CD8-positive, alpha-beta memory T cell (primary cell): ENCODE measurements around the gene REM2. TPM values are rescaled to one million over a fixed set of nuclear protein-coding genes. Genes with fewer than 3 reads are reported as not detected.

ENCODE experiments used
- CTCF ChIA-PET: fragments of 350-600 bp; sonication (Branson Sonifier 250); formaldehyde crosslinking; loops from one replicate; lab custom pipeline; 2021; ENCODE audit warnings: antibody characterized with exemption; lab: Charles Lee
- POLR2A ChIA-PET: fragments of 350-600 bp; sonication (Branson Sonifier 250); formaldehyde crosslinking; loops from one replicate; lab custom pipeline; 2021; ENCODE audit warnings: antibody characterized with exemption; lab: Charles Lee
- DNase-seq, 5 donors: peaks; one replicate each; pipeline versions ENCODE4 v3.0.0 to v3.0.0-alpha.2; 2020 to 2022; ENCODE audit warnings: mixed read lengths in 1 of 5
- H3K27ac ChIP-seq: one replicate; pipeline ENCODE4 v1.7.0; 2013; ENCODE audit warnings: low read depth, mild to moderate bottlenecking, low read length, moderate library complexity
- H3K27me3 ChIP-seq: 2 replicates; pipeline ENCODE4 v1.7.0; 2013; ENCODE audit warnings: low read length, mild to moderate bottlenecking; ENCODE audit not compliant: insufficient read depth, poor library complexity, severe bottlenecking
- H3K36me3 ChIP-seq: 2 replicates; pipeline ENCODE4 v1.7.0; 2013; ENCODE audit warnings: mild to moderate bottlenecking, low read length, moderate library complexity; ENCODE audit not compliant: insufficient read depth
- H3K4me1 ChIP-seq: 2 replicates; pipeline ENCODE4 v1.7.0; 2013; ENCODE audit warnings: mild to moderate bottlenecking, low read length, moderate library complexity; ENCODE audit not compliant: insufficient read depth
- H3K4me3 ChIP-seq: 2 replicates; pipeline ENCODE4 v1.7.0; 2013; ENCODE audit warnings: mild to moderate bottlenecking, low read length
- H3K9me3 ChIP-seq: 2 replicates; pipeline ENCODE4 v1.7.0; 2013; ENCODE audit warnings: mild to moderate bottlenecking, low read length
- H3K27ac Mint-ChIP-seq, 8 donors: one replicate each; pipeline ENCODE4 v1.8.0; 2020 to 2021; ENCODE audit warnings: mixed read lengths in 8 of 8, mild to moderate bottlenecking in 6 of 8, inconsistent platforms in 3 of 8, moderate library complexity in 3 of 8
- H3K27me3 Mint-ChIP-seq, 2 donors: one replicate each; pipeline ENCODE4 v1.8.0; 2020 to 2021; ENCODE audit warnings: mixed read lengths in 2 of 2, mild to moderate bottlenecking in 1 of 2, moderate library complexity in 1 of 2
- H3K36me3 Mint-ChIP-seq, 3 donors: one replicate each; pipeline ENCODE4 v1.8.0; 2020 to 2021; ENCODE audit warnings: mixed read lengths in 3 of 3, inconsistent platforms in 1 of 3, mild to moderate bottlenecking in 1 of 3
- H3K4me1 Mint-ChIP-seq, 3 donors: one replicate each; pipeline ENCODE4 v1.8.0; 2020 to 2021; ENCODE audit warnings: mixed read lengths in 3 of 3, inconsistent platforms in 1 of 3, mild to moderate bottlenecking in 1 of 3
- H3K4me3 Mint-ChIP-seq, 7 donors: one replicate each; pipeline ENCODE4 v1.8.0; 2020 to 2021; ENCODE audit warnings: mixed read lengths in 7 of 7, mild to moderate bottlenecking in 6 of 7, moderate library complexity in 4 of 7, inconsistent platforms in 2 of 7
- H3K9me3 Mint-ChIP-seq, 5 donors: one replicate each; pipeline ENCODE4 v1.8.0; 2020 to 2022; ENCODE audit warnings: mixed read lengths in 5 of 5, mild to moderate bottlenecking in 3 of 5, moderate library complexity in 2 of 5, inconsistent platforms in 1 of 5
- polyA plus RNA-seq: library from polyadenylated mRNA; unstranded; fragments of 300-500 nt; fragmentation: Illumina TruSeq; gene quantifications from one replicate; pipeline ENCODE4 v1.2.3, GENCODE V29; 2021
- total RNA-seq, 2 experiments: library from RNA; stranded (reverse); gene quantifications; one replicate each; pipeline ENCODE4 v1.2.3, GENCODE V29; 2021

The REM2 gene, protein sequence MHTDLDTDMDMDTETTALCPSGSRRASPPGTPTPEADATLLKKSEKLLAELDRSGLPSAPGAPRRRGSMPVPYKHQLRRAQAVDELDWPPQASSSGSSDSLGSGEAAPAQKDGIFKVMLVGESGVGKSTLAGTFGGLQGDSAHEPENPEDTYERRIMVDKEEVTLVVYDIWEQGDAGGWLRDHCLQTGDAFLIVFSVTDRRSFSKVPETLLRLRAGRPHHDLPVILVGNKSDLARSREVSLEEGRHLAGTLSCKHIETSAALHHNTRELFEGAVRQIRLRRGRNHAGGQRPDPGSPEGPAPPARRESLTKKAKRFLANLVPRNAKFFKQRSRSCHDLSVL
- total RNA-seq, result under 1 TPM; 0.33 TPM
- 1.0 TPM for polyA plus RNA-seq

DNA sequence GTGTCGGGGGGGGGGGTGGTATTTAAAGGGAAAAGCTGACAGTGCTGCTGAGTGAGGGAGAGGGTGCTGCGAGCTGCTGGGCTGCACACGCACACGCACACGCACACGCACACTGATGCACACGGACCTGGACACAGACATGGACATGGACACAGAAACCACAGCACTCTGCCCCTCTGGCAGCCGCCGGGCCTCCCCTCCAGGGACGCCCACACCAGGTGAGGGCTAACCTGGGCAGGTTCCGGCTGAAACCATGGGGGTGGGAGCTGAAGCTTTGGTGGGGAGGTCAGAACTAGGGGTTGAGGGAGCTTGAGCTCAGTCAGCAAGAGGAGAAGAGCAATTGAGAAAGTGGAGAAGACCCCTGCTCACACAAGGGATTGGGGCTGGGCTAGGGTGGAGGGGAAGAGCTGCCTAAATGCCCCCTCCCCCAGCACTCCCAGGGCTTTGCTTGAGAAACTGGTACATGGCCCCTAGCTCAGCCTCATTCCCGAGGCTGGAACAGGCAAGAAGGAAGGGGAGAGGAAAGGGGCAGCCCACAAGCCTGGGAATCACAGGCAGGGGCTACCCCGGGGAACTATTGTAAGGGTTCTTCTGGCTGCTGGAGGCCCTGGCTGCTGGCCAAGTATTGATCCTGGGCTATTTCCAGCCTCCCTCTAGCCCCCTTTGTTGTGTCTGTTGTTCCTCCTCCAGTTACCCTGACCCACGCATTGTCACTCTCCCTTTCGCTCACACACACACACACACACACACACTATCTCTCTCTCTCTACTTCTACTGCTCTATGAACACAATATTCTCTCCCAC, at the start of gene REM2:
TSS of gene REM2 (plus strand) at position 50 of the 804 bp plus-strand sequence. CDS start at position 116, 66 bp downstream.
- no peaks in the 10 kb centered on the region for H3K9me3 Mint-ChIP-seq
- H3K27me3 Mint-ChIP-seq, result peaks cover 0 to 1% of the 10 kb centered on the region in 2 donors
- Histone ChIP-seq H3K36me3 (peaks cover 2% of the 10 kb centered on the region), H3K27me3 (no peaks in the 10 kb centered on the region), H3K4me3 (no peak within 1 kb of the TSS), H3K9me3 (no peaks in the 10 kb centered on the region), H3K27ac (no peak within 1 kb of the TSS), H3K4me1 (peaks cover 35% of the 10 kb centered on the region)
- H3K27ac Mint-ChIP-seq, result peak within 1 kb of the TSS in 7 of 8 donors; percentile 8 to 95 (median 52)
- POLR2A ChIA-PET, result interaction anchor here (0.8 to 1.7 kb wide), 5 partner anchors 11 to 53 kb away, joined by 3 to 4 read pairs (median 3); partner anchors contain the start of genes LRP10, MRPL52 and RBM23
- DNase-seq, result no peak
- peaks cover 26 to 53% (median 31%) of the 10 kb centered on the region in 3 donors for H3K4me1 Mint-ChIP-seq
- H3K4me3 Mint-ChIP-seq, result peak within 1 kb of the TSS in 2 of 7 donors; percentile 6 to 8
- CTCF ChIA-PET, result interaction anchor here (0.8 to 10.6 kb wide), 7 partner anchors 12 to 59 kb away, joined by 3 to 110 read pairs (median 7); partner anchors contain the start of genes LRP10 and RBM23
- peaks cover 0 to 17% (median 2%) of the 10 kb centered on the region in 3 donors for H3K36me3 Mint-ChIP-seq

DNA sequence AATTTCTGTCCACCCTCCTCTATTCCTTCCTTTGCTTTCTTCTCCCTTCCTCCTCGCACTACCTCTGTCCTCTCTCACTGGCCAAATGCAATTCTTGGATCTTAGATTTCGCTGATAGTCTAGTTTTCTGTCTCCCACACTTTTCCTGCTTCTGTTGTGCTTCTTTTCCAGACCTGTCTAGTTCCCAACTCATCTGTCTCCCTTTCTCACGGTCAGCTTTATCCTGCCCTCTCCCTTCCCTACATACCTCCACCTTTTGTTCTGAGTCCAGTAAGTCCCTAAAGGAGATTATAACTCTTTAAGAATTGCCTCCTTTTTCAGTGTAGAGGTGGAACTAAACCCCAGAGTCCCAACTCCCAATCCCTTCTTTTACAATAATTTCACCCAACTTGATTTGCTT, 47.5 kb upstream of the REM2 start:
- Mint-ChIP-seq H3K9me3 (peaks cover 0 to 2% (median 0%) of the 10 kb centered on the region in 5 donors), H3K27ac (peak overlapping the region in 2 of 8 donors; percentile 53 to 56), H3K36me3 (peaks cover 10 to 38% (median 11%) of the 10 kb centered on the region in 3 donors), H3K4me3 (no peak overlapping the region), H3K4me1 (peaks cover 13 to 22% (median 17%) of the 10 kb centered on the region in 3 donors), H3K27me3 (peaks cover 13 to 18% of the 10 kb centered on the region in 2 donors)
- H3K27ac ChIP-seq, result no peak overlapping the region
- no peak overlapping the region for H3K4me3 ChIP-seq
- peaks cover 13% of the 10 kb centered on the region for H3K36me3 ChIP-seq
- DNase-seq, result no peak
- H3K4me1 ChIP-seq, result peaks cover 9% of the 10 kb centered on the region
- POLR2A ChIA-PET, result interaction anchor here (0.5 kb wide), 1 partner anchor 26 kb away, joined by 4 read pairs; no protein-coding TSS in a partner anchor
- CTCF ChIA-PET, result interaction anchor here (0.8 to 8.2 kb wide), 3 partner anchors 9 to 84 kb away, joined by 3 to 66 read pairs (median 3); partner anchors contain the start of gene RBM23
- H3K27me3 ChIP-seq, result peaks cover 5% of the 10 kb centered on the region
- H3K9me3 ChIP-seq, result no peaks in the 10 kb centered on the region

DNA sequence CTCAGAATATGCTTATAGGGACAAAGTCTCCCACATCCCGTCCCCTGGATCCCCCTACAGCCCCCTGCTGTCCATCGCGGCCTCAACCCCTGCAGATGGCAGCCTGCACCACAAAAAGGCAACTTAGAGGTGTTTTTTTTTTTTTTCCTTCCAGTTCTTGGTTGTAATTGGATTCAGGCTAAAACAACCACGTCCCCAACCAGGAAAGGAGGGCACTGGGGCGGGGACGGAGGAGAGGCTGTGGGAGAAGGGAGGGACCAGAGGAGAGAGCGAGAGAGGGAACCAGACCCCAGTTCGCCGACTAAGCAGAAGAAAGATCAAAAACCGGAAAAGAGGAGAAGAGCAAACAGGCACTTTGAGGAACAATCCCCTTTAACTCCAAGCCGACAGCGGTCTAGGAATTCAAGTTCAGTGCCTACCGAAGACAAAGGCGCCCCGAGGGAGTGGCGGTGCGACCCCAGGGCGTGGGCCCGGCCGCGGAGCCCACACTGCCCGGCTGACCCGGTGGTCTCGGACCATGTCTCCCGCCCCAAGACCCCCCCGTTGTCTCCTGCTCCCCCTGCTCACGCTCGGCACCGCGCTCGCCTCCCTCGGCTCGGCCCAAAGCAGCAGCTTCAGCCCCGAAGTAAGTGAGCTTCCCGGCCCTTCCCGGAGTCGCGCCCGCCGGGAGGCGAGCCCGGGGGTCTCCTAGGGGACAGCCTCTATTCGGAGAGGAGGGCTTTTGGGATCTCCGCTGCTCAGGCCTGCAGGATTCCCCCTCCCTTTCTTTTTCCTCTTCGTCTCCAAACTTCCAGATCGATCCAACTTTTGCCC, 46.5 kb upstream of the REM2 start, which contains the start of gene MMP14:
TSS of gene MMP14 (plus strand) at position 285 of the 813 bp plus-strand sequence. CDS start at position 518, 233 bp downstream.
- Mint-ChIP-seq H3K4me3 (peak within 1 kb of the TSS in 6 of 7 donors; percentile 10 to 64 (median 59)), H3K4me1 (peaks cover 5 to 13% (median 10%) of the 10 kb centered on the region in 3 donors), H3K27me3 (peaks cover 23 to 24% of the 10 kb centered on the region in 2 donors), H3K27ac (peak within 1 kb of the TSS in 5 of 8 donors; percentile 27 to 96 (median 53)), H3K9me3 (peaks cover 0 to 2% (median 0%) of the 10 kb centered on the region in 5 donors), H3K36me3 (peaks cover 9 to 32% (median 10%) of the 10 kb centered on the region in 3 donors)
- peaks cover 3% of the 10 kb centered on the region for H3K4me1 ChIP-seq
- peaks cover 5% of the 10 kb centered on the region for H3K27me3 ChIP-seq
- ChIA-PET POLR2A (interaction anchor here (0.6 kb wide), 1 partner anchor 264 kb away, joined by 3 read pairs; no protein-coding TSS in a partner anchor), CTCF (interaction anchor here (8.2 kb wide), 1 partner anchor 17 kb away, joined by 66 read pairs; no protein-coding TSS in a partner anchor)
- H3K4me3 ChIP-seq, result peak within 1 kb of the TSS; percentile 53
- DNase-seq, result no peak
- no peak within 1 kb of the TSS for H3K27ac ChIP-seq
- no peaks in the 10 kb centered on the region for H3K9me3 ChIP-seq
- H3K36me3 ChIP-seq, result peaks cover 13% of the 10 kb centered on the region

DNA sequence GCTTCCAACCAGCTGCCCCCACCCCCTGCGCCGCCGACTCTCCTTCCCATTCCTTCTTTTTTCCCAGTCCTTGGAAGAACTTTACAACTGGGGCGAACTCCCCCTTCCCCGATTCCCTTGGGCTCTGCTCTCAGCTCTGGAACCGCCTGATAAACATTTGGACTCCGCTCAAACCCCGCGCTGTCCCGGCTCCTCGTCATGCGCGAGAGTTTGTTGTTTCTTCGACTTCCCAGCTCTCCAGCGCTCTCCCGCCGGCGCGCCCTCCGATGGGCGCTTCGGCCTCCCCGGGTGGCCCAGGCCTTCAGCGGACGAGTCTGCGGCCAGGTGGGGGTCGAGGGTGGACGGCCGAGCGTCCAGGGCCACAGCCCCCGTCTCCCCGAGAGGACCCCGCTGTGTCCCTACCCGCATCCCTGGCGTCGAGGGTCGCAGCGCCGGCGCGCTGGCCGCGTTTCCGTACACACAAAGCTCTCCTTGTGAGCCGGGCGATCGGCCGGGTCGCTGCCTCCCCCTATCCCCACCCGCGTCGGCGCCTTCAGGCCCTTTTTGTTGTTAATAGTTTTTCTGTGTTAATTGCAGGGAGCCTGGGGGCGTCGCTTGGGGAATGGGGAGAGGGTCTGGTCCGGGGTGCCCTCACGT, 45.8 kb upstream of the REM2 start:
- Mint-ChIP-seq H3K9me3 (peaks cover 0 to 2% (median 0%) of the 10 kb centered on the region in 5 donors), H3K4me1 (peaks cover 0 to 7% (median 6%) of the 10 kb centered on the region in 3 donors), H3K27ac (peak overlapping the region in 1 of 8 donors; percentile 96), H3K4me3 (peak overlapping the region in 5 of 7 donors; percentile 49 to 64 (median 62)), H3K36me3 (peaks cover 6 to 28% (median 10%) of the 10 kb centered on the region in 3 donors), H3K27me3 (peaks cover 28 to 31% of the 10 kb centered on the region in 2 donors)
- POLR2A ChIA-PET, result interaction anchor here (0.6 kb wide), 1 partner anchor 263 kb away, joined by 3 read pairs; no protein-coding TSS in a partner anchor
- no peaks in the 10 kb centered on the region for H3K9me3 ChIP-seq
- DNase-seq, result peak in 1 of 5 donors; percentile 16
- H3K4me1 ChIP-seq, result peaks cover 3% of the 10 kb centered on the region
- CTCF ChIA-PET, result no interaction called here
- peaks cover 13% of the 10 kb centered on the region for H3K36me3 ChIP-seq
- H3K27ac ChIP-seq, result no peak overlapping the region
- H3K4me3 ChIP-seq, result peak overlapping the region; percentile 53
- peaks cover 5% of the 10 kb centered on the region for H3K27me3 ChIP-seq

DNA sequence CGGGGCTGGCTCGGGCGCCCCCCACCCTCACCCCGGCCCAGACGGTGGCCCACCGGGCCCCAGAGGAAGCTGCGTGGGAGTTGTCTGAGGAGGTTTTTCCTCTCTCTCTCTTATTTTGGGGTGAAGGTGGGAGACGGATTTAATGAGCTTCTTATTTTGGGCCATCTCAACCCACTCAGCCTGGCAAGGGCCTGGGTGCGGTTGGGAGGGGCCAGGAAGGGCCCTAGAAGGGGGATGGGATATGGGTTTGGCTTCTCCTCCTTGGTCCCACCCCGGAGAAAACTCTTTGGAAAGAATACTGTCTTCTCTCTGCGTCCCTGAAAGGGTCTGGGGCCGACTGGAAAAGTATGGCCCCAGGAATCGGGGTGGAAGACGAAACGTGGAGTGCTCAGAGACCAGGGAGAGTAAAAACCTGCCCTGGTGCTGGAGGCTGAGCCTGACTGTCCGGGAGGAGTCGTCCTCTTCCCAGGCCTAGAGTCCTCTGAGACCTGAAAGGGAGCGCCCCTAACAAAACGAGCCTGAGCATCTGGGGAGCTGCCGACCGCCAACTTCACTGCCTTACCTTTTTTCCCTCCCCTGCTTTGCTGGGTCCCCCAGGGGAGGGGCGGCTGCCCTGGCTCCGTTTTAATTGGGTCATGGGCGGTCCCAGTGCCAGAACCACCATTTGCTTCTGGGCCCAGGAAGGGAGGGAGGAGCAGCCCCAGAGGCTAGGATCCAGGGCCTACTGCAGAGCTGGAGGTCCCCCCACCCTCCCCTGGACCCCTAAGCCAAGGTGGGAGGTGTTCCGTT, 45.1 kb upstream of the REM2 start:
- H3K4me1 ChIP-seq, result peaks cover 3% of the 10 kb centered on the region
- POLR2A ChIA-PET, result no interaction called here
- peaks cover 30 to 37% of the 10 kb centered on the region in 2 donors for H3K27me3 Mint-ChIP-seq
- no peak for DNase-seq
- H3K36me3 ChIP-seq, result peaks cover 13% of the 10 kb centered on the region
- CTCF ChIA-PET, result interaction anchor here (1.8 to 2.6 kb wide), 3 partner anchors 13 to 15 kb away, joined by 5 to 9 read pairs (median 5); no protein-coding TSS in a partner anchor
- peaks cover 0 to 7% (median 6%) of the 10 kb centered on the region in 3 donors for H3K4me1 Mint-ChIP-seq
- H3K4me3 Mint-ChIP-seq, result peak overlapping the region in 1 of 7 donors; percentile 11
- H3K27me3 ChIP-seq, result peaks cover 5% of the 10 kb centered on the region
- H3K9me3 Mint-ChIP-seq, result peaks cover 0 to 2% (median 0%) of the 10 kb centered on the region in 5 donors
- H3K27ac Mint-ChIP-seq, result no peak overlapping the region
- H3K27ac ChIP-seq, result no peak overlapping the region
- H3K9me3 ChIP-seq, result no peaks in the 10 kb centered on the region
- peaks cover 6 to 28% (median 10%) of the 10 kb centered on the region in 3 donors for H3K36me3 Mint-ChIP-seq
- no peak overlapping the region for H3K4me3 ChIP-seq

DNA sequence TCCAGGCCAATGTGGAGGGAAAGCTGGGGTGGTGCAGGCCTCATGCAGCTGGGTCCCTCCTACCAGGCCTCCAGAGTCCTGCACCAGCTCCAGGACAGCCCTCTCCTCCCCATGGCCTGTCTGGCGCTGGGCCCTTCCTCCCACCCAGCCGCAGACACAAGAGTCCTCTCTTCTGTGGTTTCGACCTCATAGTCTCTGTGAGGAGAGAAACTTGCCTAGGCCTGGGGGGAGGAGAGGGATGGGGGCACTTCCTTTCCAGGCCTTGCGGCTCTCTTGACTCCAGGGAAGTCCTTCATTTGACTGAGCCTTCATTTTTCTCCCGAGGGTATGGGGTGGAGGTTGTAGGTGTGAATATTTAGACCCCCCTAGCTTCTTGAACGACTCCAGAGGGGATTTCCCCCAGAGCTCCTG, 44.4 kb upstream of the REM2 start:
- Mint-ChIP-seq H3K36me3 (peaks cover 6 to 24% (median 10%) of the 10 kb centered on the region in 3 donors), H3K27ac (peak overlapping the region in 1 of 8 donors; percentile 43), H3K4me3 (no peak overlapping the region), H3K4me1 (peaks cover 0 to 7% (median 6%) of the 10 kb centered on the region in 3 donors), H3K27me3 (peaks cover 32 to 42% of the 10 kb centered on the region in 2 donors), H3K9me3 (peaks cover 0 to 2% (median 0%) of the 10 kb centered on the region in 5 donors)
- Histone ChIP-seq H3K36me3 (peaks cover 7% of the 10 kb centered on the region), H3K9me3 (no peaks in the 10 kb centered on the region), H3K4me1 (peaks cover 3% of the 10 kb centered on the region), H3K27ac (no peak overlapping the region), H3K4me3 (no peak overlapping the region), H3K27me3 (peaks cover 5% of the 10 kb centered on the region)
- CTCF ChIA-PET, result interaction anchor here (1.8 to 2.6 kb wide), 3 partner anchors 12 to 16 kb away, joined by 5 to 9 read pairs (median 5); no protein-coding TSS in a partner anchor
- no peak for DNase-seq
- POLR2A ChIA-PET, result interaction anchor here (1.2 kb wide), 1 partner anchor 8 kb away, joined by 4 read pairs; no protein-coding TSS in a partner anchor
